ENCODE results near the gene DNAAF5. TPM values are rescaled to one million over a fixed set of nuclear protein-coding genes. Genes with fewer than 3 reads are reported as not detected.

DNAAF5 gene
- polyA plus RNA-seq, 1 experiment, result 27.0 TPM

DNA sequence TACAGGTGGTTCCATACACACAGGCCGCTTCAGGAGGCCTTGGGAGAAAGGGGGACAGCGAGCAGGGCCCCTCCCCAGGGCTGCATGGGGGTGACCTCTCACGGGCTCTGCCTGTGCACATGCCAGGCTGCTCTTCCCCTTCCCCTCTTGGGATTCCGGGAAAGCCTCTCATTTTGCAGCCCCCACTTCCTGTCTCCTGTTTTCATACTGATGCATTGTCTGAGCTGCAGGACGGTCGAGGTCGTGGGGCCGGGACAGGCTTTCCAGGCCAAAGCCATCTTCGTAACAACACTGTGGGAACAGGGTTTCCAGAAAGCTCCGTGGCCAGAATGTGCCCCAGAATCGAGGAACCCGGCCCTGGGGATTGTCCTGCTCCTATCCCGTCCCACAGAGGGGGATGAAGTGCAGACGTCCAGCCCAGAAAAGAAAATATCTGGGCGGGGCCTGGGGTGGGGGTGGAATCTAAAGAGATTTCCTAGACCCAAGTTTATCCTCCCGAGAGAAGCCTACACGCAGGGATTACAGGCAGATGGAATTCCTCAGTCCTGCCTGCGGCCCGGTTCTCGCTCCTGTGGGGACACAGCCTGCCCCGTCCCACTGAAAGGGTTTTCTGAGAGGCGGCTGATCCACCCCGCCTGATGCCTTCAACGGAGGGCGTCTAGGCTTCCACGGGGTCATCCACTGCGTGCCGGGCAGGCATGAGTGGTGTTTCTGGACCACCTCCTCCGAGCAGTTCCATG lies 29.5 kb upstream of the DNAAF5 start:
- no peaks in the 10 kb centered on the region for H3K27me3 ChIP-seq (ENCODE audit: control insufficient read depth, insufficient read depth, low read length)
- CTCF ChIA-PET, result no interaction called here
- H3K36me3 ChIP-seq (ENCODE audit: control insufficient read depth, insufficient read depth, low read length), result no peaks in the 10 kb centered on the region
- TF ChIP-seq, protein P1, sequence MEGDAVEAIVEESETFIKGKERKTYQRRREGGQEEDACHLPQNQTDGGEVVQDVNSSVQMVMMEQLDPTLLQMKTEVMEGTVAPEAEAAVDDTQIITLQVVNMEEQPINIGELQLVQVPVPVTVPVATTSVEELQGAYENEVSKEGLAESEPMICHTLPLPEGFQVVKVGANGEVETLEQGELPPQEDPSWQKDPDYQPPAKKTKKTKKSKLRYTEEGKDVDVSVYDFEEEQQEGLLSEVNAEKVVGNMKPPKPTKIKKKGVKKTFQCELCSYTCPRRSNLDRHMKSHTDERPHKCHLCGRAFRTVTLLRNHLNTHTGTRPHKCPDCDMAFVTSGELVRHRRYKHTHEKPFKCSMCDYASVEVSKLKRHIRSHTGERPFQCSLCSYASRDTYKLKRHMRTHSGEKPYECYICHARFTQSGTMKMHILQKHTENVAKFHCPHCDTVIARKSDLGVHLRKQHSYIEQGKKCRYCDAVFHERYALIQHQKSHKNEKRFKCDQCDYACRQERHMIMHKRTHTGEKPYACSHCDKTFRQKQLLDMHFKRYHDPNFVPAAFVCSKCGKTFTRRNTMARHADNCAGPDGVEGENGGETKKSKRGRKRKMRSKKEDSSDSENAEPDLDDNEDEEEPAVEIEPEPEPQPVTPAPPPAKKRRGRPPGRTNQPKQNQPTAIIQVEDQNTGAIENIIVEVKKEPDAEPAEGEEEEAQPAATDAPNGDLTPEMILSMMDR (IDR thresholded peaks at IDR 0.05; ENCODE audit: insufficient read depth, low read depth, low read length), result no peak
- no peak overlapping the region for H3K4me3 ChIP-seq (ENCODE audit: low read depth, low read length)
- no peak for DNase-seq (ENCODE audit: low read depth)
- POLR2A ChIA-PET, result no interaction called here

DNA sequence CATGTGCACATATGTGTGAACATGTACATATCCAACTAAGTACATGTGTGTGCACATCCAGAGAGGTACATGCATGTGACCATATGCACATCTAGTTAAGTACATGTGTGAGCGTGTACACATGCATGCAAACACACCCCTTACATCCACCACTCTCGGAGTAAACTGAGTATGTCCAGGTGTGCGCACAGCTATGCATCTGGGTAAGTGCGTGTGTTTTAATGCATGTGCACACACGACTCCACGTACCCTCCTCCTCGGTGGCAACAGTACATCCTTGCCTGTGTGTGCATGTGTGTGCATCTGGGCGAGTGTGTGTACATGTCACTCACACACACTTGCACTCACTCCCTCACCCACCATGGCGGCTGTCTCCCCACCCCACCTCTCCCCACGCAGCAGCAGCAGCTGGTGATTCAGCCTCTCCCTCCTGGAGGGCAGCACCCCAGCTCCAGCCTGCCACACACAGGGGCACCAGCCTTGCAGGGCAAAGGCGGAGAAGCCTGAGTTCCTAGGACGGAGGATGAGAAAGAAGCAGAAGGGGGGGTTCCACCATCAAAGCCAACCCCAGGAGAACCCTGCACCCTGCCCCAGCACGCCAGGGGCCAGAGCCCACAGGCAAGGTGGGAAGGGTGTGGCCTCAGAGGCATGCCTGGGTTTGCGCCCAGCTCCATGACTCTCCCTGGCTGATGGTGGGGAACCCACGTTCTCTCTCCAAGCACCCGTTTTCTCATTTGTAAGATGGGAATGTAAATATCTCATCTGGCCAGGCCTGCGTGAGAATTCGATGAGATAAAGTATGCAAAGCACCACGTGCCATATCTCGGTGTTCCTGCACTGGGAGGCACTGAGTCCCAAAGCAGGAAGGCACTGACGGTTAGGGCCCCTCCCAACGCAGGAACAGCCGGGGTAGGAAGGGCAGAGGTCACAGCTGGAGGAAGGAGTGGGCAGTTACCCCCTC lies 27.7 kb upstream of the DNAAF5 start:
- H3K36me3 ChIP-seq (ENCODE audit: control insufficient read depth, insufficient read depth, low read length), result no peaks in the 10 kb centered on the region
- no peak overlapping the region for H3K4me3 ChIP-seq (ENCODE audit: low read depth, low read length)
- TF ChIP-seq, protein P1 (IDR thresholded peaks at IDR 0.05; ENCODE audit: insufficient read depth, low read depth, low read length), result no peak
- ChIA-PET POLR2A (no interaction called here), CTCF (no interaction called here)
- no peak for DNase-seq (ENCODE audit: low read depth)
- no peaks in the 10 kb centered on the region for H3K27me3 ChIP-seq (ENCODE audit: control insufficient read depth, insufficient read depth, low read length)

DNA sequence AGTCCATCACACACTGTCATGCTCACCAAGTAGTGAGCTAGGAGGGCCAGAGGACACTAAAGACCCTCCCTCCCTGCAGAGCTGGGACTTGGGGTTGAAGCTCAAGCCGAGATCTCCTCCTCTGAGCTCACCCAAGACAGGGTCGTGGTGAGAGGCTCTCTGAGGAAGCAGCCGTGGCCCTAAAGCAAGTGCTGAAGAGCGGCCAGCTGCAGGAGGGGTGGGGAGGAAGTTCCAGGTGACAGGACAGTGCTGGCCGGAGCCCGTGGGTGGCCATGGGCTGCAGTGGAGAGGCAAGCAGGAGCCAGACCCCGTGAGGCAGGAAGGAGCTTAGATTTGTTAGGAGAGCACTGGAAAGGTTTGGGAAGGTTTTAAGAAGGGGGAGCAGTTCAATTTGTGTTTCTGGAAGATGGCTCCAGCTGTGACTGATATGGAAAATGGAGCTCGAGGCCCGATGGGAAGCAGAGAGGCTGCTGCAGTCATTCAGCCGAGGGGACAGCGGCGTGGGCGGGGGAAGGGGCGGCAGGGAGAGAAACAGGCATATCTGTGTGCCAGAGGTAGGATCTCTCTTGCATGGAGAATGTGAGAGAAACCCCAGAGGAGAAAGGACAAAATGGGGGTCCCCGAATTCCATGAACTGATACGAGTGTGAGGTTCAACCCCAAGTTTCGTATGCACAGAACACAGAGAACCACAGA lies 26.9 kb upstream of the DNAAF5 start:
- Histone ChIP-seq H3K36me3 (ENCODE audit: control insufficient read depth, insufficient read depth, low read length) (no peaks in the 10 kb centered on the region), H3K4me3 (ENCODE audit: low read depth, low read length) (no peak overlapping the region), H3K27me3 (ENCODE audit: control insufficient read depth, insufficient read depth, low read length) (no peaks in the 10 kb centered on the region)
- CTCF ChIA-PET, result no interaction called here
- TF ChIP-seq, protein P1 (IDR thresholded peaks at IDR 0.05; ENCODE audit: insufficient read depth, low read depth, low read length), result no peak
- DNase-seq (ENCODE audit: low read depth), result no peak
- POLR2A ChIA-PET, result no interaction called here

DNA sequence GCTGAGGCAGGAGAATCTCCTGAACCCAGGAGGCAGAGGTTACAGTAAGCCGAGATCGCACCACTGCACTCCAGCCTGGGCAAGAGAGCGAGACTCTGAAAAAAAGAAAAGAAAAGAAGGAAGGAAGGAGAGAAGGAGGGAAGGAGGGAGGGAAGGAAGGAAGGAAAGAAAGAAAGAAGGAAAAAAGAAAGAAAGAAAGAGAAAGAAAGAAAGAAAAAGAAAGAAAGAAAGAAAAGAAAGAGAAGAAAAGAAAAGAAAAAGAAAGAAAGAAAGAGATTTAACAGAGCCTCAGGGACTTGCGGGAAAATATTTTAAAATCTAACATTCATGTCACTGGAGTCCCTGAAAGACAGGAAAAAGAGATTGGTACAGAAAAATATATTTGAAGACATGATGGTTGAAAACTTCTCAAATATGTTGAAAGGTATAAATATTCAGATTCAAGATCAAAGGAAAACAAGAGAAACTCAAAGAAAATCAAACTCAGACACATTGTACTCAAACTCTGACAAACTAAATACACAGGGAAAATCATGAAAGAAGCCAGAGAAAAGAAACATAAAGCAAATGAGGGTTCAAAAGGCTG lies 25.3 kb upstream of the DNAAF5 start:
- H3K36me3 ChIP-seq (ENCODE audit: control insufficient read depth, insufficient read depth, low read length), result no peaks in the 10 kb centered on the region
- TF ChIP-seq, protein P1 (IDR thresholded peaks at IDR 0.05; ENCODE audit: insufficient read depth, low read depth, low read length), result no peak
- no peaks in the 10 kb centered on the region for H3K27me3 ChIP-seq (ENCODE audit: control insufficient read depth, insufficient read depth, low read length)
- no peak overlapping the region for H3K4me3 ChIP-seq (ENCODE audit: low read depth, low read length)
- ChIA-PET POLR2A (no interaction called here), CTCF (no interaction called here)
- DNase-seq (ENCODE audit: low read depth), result no peak

All from BJ (cell line).